Spleen (tissue), 7 donors: ENCODE results near the gene NAA11.

Experiments
- POLR2AphosphoS5 ChIP-seq, 3 donors: sonication (generic); formaldehyde crosslinking; IDR thresholded peaks; one replicate each; pipeline ENCODE4 v1.5.1; 2017; ENCODE audit warnings: antibody characterized with exemption in 3 of 3
- TF ChIP-seq, protein P1 (sequence below), 11 experiments: fragments of 200-600 bp in 7 of 11; fragments of 450-650 bp in 4 of 11; sonication (generic) in 4 of 11; IDR thresholded peaks in 8 of 11; conservative IDR thresholded peaks in 3 of 11; 1 replicate in 7 of 11; 2 replicates in 4 of 11; pipeline versions ENCODE4 v1.4.0 to v1.8.0; 2016 to 2021; ENCODE audit warnings: antibody characterized with exemption in 11 of 11, inconsistent platforms in 4 of 11, mild to moderate bottlenecking in 1 of 11
- donor health status: DM: no; HTN: no; CAD: no; lungs with moderate emphysema.
- donor health status: DM: no; HTN: no; CAD: no.
- donor health status: DM: no; HTN: no; CAD: no.

DNA sequence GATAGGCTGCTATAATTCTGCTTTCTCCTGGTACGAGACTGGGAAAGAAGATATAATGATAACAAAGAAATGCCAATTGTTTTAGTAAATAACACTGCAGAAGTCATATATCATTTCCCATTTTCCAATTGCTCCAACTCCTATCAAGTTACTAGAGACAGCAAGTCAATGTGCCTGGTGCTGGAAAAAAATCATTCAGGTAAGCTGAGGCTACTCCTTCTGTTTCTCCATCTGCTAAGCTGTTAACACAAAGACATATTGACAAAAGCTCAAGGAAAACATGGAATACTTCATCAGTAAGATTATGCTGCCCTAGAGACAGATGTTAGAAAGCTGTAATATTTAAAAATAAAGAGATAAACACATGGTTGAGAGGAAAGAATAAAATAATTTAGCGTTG lies 10.0 kb downstream of the NAA11 start:
- TF ChIP-seq, protein P1, sequence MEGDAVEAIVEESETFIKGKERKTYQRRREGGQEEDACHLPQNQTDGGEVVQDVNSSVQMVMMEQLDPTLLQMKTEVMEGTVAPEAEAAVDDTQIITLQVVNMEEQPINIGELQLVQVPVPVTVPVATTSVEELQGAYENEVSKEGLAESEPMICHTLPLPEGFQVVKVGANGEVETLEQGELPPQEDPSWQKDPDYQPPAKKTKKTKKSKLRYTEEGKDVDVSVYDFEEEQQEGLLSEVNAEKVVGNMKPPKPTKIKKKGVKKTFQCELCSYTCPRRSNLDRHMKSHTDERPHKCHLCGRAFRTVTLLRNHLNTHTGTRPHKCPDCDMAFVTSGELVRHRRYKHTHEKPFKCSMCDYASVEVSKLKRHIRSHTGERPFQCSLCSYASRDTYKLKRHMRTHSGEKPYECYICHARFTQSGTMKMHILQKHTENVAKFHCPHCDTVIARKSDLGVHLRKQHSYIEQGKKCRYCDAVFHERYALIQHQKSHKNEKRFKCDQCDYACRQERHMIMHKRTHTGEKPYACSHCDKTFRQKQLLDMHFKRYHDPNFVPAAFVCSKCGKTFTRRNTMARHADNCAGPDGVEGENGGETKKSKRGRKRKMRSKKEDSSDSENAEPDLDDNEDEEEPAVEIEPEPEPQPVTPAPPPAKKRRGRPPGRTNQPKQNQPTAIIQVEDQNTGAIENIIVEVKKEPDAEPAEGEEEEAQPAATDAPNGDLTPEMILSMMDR (IDR thresholded peaks at IDR 0.05 in 8 of 11, conservative IDR thresholded peaks at IDR 0.05 in 3 of 11) = no peak
- no peak for TF ChIP-seq POLR2AphosphoS5 (IDR thresholded peaks at IDR 0.05)
